ENCODE measurements around the gene GLB1L3.

- TF ChIP-seq CTCF (IDR thresholded peaks at IDR 0.05) (no peak), EZH2phosphoT487 (IDR thresholded peaks at IDR 0.05) (no peak), EZH2 (IDR thresholded peaks at IDR 0.05) (no peak)
Measured at GRCh38 chr11:134357545-134357839, 81.3 kb downstream of the GLB1L3 start.

All from neural progenitor cell (in vitro differentiated cells).